Omental fat pad (tissue), 4 donors: ENCODE data around the gene EIF4E2. TPM values are rescaled to one million over a fixed set of nuclear protein-coding genes. Genes with fewer than 3 reads are reported as not detected.

ENCODE experiments used
- ATAC-seq: fragments of 150-250 bp; one replicate; pipeline ENCODE4 v1.9.1; 2016; ENCODE audit warnings: mild to moderate bottlenecking, moderate library complexity; ENCODE audit not compliant: low FRiP score
- DNase-seq: peaks from one replicate; pipeline ENCODE4 v3.0.0-alpha.2; 2019; ENCODE audit warnings: low spot score
- total RNA-seq, 4 donors: library from RNA; depleted of rRNA; stranded (reverse); fragments of >200 nt; gene quantifications; one replicate each; pipeline ENCODE4 v1.1.0, GENCODE V29; 2016
- TF ChIP-seq, protein P1 (sequence below), 3 donors: fragments of 450-650 bp; IDR thresholded peaks; one replicate each; pipeline ENCODE4 v1.5.1; 2016 to 2017; ENCODE audit warnings: antibody characterized with exemption in 3 of 3, mild to moderate bottlenecking in 3 of 3, moderate library complexity in 2 of 3

Gene EIF4E2
- total RNA-seq, 4 donors from 2014 or later: 32.2 to 45.4 (median 37.8) TPM

- ATAC-seq: no peak
- TF ChIP-seq, protein P1, sequence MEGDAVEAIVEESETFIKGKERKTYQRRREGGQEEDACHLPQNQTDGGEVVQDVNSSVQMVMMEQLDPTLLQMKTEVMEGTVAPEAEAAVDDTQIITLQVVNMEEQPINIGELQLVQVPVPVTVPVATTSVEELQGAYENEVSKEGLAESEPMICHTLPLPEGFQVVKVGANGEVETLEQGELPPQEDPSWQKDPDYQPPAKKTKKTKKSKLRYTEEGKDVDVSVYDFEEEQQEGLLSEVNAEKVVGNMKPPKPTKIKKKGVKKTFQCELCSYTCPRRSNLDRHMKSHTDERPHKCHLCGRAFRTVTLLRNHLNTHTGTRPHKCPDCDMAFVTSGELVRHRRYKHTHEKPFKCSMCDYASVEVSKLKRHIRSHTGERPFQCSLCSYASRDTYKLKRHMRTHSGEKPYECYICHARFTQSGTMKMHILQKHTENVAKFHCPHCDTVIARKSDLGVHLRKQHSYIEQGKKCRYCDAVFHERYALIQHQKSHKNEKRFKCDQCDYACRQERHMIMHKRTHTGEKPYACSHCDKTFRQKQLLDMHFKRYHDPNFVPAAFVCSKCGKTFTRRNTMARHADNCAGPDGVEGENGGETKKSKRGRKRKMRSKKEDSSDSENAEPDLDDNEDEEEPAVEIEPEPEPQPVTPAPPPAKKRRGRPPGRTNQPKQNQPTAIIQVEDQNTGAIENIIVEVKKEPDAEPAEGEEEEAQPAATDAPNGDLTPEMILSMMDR (IDR thresholded peaks at IDR 0.05): no peak
- DNase-seq: no peak
Measured at GRCh38 chr2:232525791-232526371, 24.6 kb upstream of the EIF4E2 start, which contains the start of gene CHRND. CHRND (plus strand) TSS chr2:232526160; CDS start chr2:232526216, 56 bp downstream.

- ATAC-seq (no peak), DNase-seq (no peak)
- TF ChIP-seq, protein P1 (IDR thresholded peaks at IDR 0.05): no peak
Measured at GRCh38 chr2:232526372-232526941, 24.0 kb upstream of the EIF4E2 start.

DNA sequence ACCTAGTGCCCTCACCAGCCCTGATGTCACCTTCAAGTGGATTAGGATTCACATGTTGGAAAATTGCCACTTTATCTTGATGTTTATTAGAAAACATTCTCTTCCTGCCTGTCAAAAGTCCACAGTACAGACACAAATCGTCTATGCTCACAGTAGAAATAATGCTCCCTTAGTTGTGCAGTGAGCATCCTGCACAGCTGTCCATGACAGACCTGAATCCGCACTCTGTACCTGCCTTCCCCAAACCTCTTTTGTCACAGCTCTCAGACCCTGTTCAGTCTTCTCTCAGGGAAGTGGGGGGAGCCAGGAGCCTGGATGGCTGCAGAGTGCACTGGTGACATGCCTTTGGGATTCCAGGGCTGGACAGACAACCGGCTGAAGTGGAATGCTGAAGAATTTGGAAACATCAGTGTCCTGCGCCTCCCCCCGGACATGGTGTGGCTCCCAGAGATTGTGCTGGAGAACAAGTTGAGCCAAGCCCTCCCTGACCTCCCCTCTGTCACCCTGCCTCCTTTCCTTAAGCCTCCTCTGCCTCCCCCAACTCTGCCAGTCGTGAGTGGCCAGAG is 22.5 kb upstream of the EIF4E2 start:
- TF ChIP-seq, protein P1 (IDR thresholded peaks at IDR 0.05): no peak
- ATAC-seq: no peak

GRCh38 chr2:232528746-232529460 is 21.6 kb upstream of the EIF4E2 start:
- ATAC-seq (no peak), DNase-seq (no peak)

More for the DNA sequence above, 22.5 kb upstream of the EIF4E2 start:
- no peak for DNase-seq

DNA sequence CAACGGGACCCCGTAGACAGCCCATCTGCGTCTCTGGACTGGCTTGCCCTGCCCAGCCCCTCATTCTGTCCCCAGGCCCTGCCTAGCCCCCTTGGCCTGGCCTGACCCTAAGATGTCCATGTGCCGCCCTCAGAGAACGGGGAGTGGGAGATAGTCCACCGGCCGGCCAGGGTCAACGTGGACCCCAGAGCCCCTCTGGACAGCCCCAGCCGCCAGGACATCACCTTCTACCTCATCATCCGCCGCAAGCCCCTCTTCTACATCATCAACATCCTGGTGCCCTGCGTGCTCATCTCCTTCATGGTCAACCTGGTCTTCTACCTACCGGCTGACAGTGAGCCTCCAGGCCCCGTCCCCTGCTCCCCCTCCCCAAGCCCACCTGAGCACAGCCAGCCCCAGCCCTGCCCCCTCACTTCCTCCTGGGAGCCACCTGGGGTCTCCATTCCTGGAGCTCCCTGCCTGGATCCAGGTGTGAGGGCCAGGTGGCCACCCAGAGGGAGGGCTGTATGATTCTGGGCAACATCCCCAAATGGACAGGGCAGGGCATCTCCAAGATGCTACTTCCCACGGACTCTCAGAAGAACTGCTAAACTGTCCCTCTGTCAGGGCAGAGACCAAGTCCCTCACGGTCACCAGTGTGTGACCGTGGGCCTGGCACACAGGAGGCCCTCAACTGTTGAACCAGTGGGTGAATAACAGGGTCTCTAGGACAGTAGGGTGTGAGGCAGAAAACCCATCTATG is 20.5 kb upstream of the EIF4E2 start:
- no peak for ATAC-seq
- TF ChIP-seq, protein P1 (IDR thresholded peaks at IDR 0.05): no peak
- DNase-seq: no peak

More at GRCh38 chr2:232528746-232529460, 21.6 kb upstream of the EIF4E2 start:
- TF ChIP-seq, protein P1 (IDR thresholded peaks at IDR 0.05): no peak

- ATAC-seq: no peak
- DNase-seq: no peak
- TF ChIP-seq, protein P1 (IDR thresholded peaks at IDR 0.05): no peak
Measured at GRCh38 chr2:232530626-232531260, 19.7 kb upstream of the EIF4E2 start.
